Stomach (tissue), 4 donors: ENCODE results near the gene KANK3.
"Not testable (repeated sequence)": the region's sequence is repeated elsewhere in the genome, so short reads cannot be mapped to it uniquely, and the experiment has no call there.

Source experiments
- CTCF ChIP-seq, 7 experiments: fragments of 450-650 bp in 4 of 7; fragments of 200-600 bp in 3 of 7; sonication (generic) in 3 of 7; IDR thresholded peaks; one replicate each; pipeline ENCODE4 v1.5.1; 2016 to 2019; ENCODE audit warnings: antibody characterized with exemption in 7 of 7, control low read depth in 2 of 7, mild to moderate bottlenecking in 1 of 7
- EP300 ChIP-seq: sonication (generic); formaldehyde crosslinking; IDR thresholded peaks from one replicate; pipeline ENCODE4 v1.6.1; 2017; ENCODE audit warnings: antibody characterized with exemption
- POLR2A ChIP-seq, 4 donors: fragments of 450-650 bp; IDR thresholded peaks; one replicate each; pipeline ENCODE4 v1.6.1; 2016; ENCODE audit warnings: antibody characterized with exemption in 4 of 4, control low read depth in 2 of 4, mild to moderate bottlenecking in 1 of 4, moderate library complexity in 1 of 4
- POLR2AphosphoS5 ChIP-seq, 3 donors: sonication (generic); formaldehyde crosslinking; IDR thresholded peaks; one replicate each; pipeline ENCODE4 v1.6.1; 2016; ENCODE audit warnings: antibody characterized with exemption in 3 of 3

GRCh38 chr19:8318835-8319234 lies 24.2 kb downstream of the KANK3 start:
- not testable (repeated sequence) for TF ChIP-seq CTCF (IDR thresholded peaks at IDR 0.05); POLR2A (IDR thresholded peaks at IDR 0.05); POLR2AphosphoS5 (IDR thresholded peaks at IDR 0.05); EP300
